GM12878 (cell line): ENCODE results near the gene ARHGEF16. TPM values are rescaled to one million over a fixed set of nuclear protein-coding genes. Genes with fewer than 3 reads are reported as not detected.

ENCODE experiments used
- ATAC-seq: fragments of 200-7000 bp; cut with Tn5 transposase; 3 replicates; pipeline ENCODE4 v1.9.1; 2020; ENCODE audit warnings: mild to moderate bottlenecking, moderate library complexity
- BruUV-seq: library from RNA; stranded (reverse); fragments of 400-500 nt; replicated peaks from 2 replicates; lab custom pipeline; 2021; lab: Mats Ljungman, UMichigan
- CTCF ChIA-PET: fragments of 300-600 bp; sonication (Branson Sonifier 250); formaldehyde crosslinking; extraction: SDS; loops from one replicate; lab custom pipeline; 2021; ENCODE audit warnings: inconsistent platforms; lab: Yijun Ruan, JAX
- POLR2A ChIA-PET: fragments of 350-600 bp; formaldehyde crosslinking; extraction: SDS; loops from one replicate; lab custom pipeline; 2021; ENCODE audit warnings: inconsistent platforms; lab: Charles Lee
- RAD21 ChIA-PET: fragments of 300-600 bp; sonication (Branson Sonifier 250); formaldehyde crosslinking; loops from one replicate; lab custom pipeline; 2023; ENCODE audit warnings: antibody characterized with exemption; ENCODE audit not compliant: unreplicated experiment; lab: Charles Lee
- SMC1A ChIA-PET: fragments of 300-600 bp; sonication (Branson Sonifier 250); formaldehyde crosslinking; loops from one replicate; lab custom pipeline; 2023; ENCODE audit not compliant: unreplicated experiment, uncharacterized antibody; lab: Charles Lee
- DNase-seq: peaks from one replicate; pipeline ENCODE4 v3.0.0-alpha.2; 2011; ENCODE audit warnings: low read depth, low spot score
- FAIRE-seq: peaks from 3 replicates; lab custom pipeline; 2011; peaks lifted over from hg19 to GRCh38; lab: Jason Lieb, UNC
- H2AFZ ChIP-seq: 2 replicates; pipeline ENCODE4 v1.6.0; 2011; ENCODE audit warnings: low read depth, low read length, control low read depth; ENCODE audit not compliant: control insufficient read depth
- H3K27ac ChIP-seq: 2 replicates; pipeline ENCODE4 v1.5.1; 2011; ENCODE audit warnings: control low read depth; ENCODE audit not compliant: control insufficient read depth, insufficient read depth
- H3K27me3 ChIP-seq, 2 experiments: replicated peaks in 1 of 2; 2 replicates each; pipeline versions ENCODE4 v1.6.0 to v1.6.1; 2011; ENCODE audit warnings: low read length in 1 of 2; ENCODE audit not compliant: control insufficient read depth in 2 of 2, insufficient read depth in 2 of 2
- H3K36me3 ChIP-seq, 2 experiments: 2 replicates each; pipeline ENCODE4 v1.5.1; 2011; ENCODE audit warnings: low read length in 1 of 2; ENCODE audit not compliant: control insufficient read depth in 2 of 2, insufficient read depth in 2 of 2
- H3K4me1 ChIP-seq: 2 replicates; pipeline ENCODE4 v1.6.1; 2011; ENCODE audit warnings: mild to moderate bottlenecking, low read length, moderate library complexity, mixed read lengths; ENCODE audit not compliant: control insufficient read depth, insufficient read depth
- H3K4me2 ChIP-seq: 2 replicates; pipeline ENCODE4 v1.6.0; 2011; ENCODE audit warnings: control low read depth; ENCODE audit not compliant: control insufficient read depth, insufficient read depth
- H3K4me3 ChIP-seq: fragments of 200-600 bp; sonication (generic); 2 replicates; pipeline ENCODE4 v1.5.1; 2016
- H3K79me2 ChIP-seq: 2 replicates; pipeline ENCODE4 v1.6.0; 2011; ENCODE audit warnings: low read length; ENCODE audit not compliant: control insufficient read depth, insufficient read depth
- H3K9ac ChIP-seq: 2 replicates; pipeline ENCODE4 v1.8.0; 2011; ENCODE audit warnings: low read length, control low read depth, mixed read lengths; ENCODE audit not compliant: control insufficient read depth, insufficient read depth
- H3K9me3 ChIP-seq: replicated peaks from 3 replicates; pipeline ENCODE4 v1.5.1; 2011; ENCODE audit warnings: mild to moderate bottlenecking, low read length; ENCODE audit not compliant: control insufficient read depth, insufficient read depth
- H4K20me1 ChIP-seq: 2 replicates; pipeline ENCODE4 v1.6.0; 2011; ENCODE audit not compliant: control insufficient read depth, insufficient read depth
- ATF7 ChIP-seq: fragments of 450-650 bp; IDR thresholded peaks from 2 replicates; pipeline ENCODE4 v1.6.1; 2016; ENCODE audit warnings: low read depth, mild to moderate bottlenecking
- BRCA1 ChIP-seq: IDR thresholded peaks from 2 replicates; pipeline ENCODE4 v1.6.1; 2011; ENCODE audit warnings: low read depth, low read length, improper control_type of control experiment
- EP300 ChIP-seq, 2 experiments: fragments of 150-350 bp in 1 of 2; IDR thresholded peaks; 2 replicates each; pipeline ENCODE4 v1.6.1; 2011 to 2012; ENCODE audit warnings: low read depth in 2 of 2, low read length in 2 of 2, borderline replicate concordance in 1 of 2, improper control_type of control experiment in 1 of 2, inconsistent platforms in 1 of 2; ENCODE audit not compliant: control insufficient read depth in 1 of 2
- HDAC6 ChIP-seq: fragments of 200-600 bp; sonication (generic); IDR thresholded peaks from one replicate; pipeline ENCODE4 v1.8.0; 2017; ENCODE audit warnings: antibody characterized with exemption; ENCODE audit not compliant: unreplicated experiment
- MEF2A ChIP-seq: IDR thresholded peaks from 2 replicates; pipeline ENCODE4 v1.6.1; 2011; ENCODE audit warnings: low read depth, mild to moderate bottlenecking, low read length, moderate library complexity; ENCODE audit not compliant: insufficient read depth
- SREBF1 ChIP-seq: IDR thresholded peaks from 2 replicates; pipeline ENCODE4 v1.6.1; 2012; ENCODE audit warnings: mild to moderate bottlenecking, low read length
- ZNF384 ChIP-seq: IDR thresholded peaks from 2 replicates; pipeline ENCODE4 v1.6.1; 2012; ENCODE audit warnings: low read depth, mild to moderate bottlenecking, low read length, improper control_type of control experiment, borderline replicate concordance
- ZZZ3 ChIP-seq: IDR thresholded peaks from 2 replicates; pipeline ENCODE4 v1.6.1; 2011; ENCODE audit warnings: low read depth; ENCODE audit not compliant: control insufficient read depth, insufficient read length
- WGBS: methylation state at CpG from one replicate; pipeline ENCODE4 v1.1.6; 2016; ENCODE audit warnings: low lambda C conversion rate; ENCODE audit not compliant: insufficient replicate concordance, insufficient coverage; ENCODE audit errors: missing lambda C conversion rate; 5-methylcytosine and 5-hydroxymethylcytosine counted together
- in situ Hi-C: fragments of 300-500 bp; cut with MboI; formaldehyde crosslinking; loops from 9 replicates; pipeline ENCODE4 v1.14.3; 2018; ENCODE audit warnings: mixed read lengths
- intact Hi-C: fragments of 100-400 bp; cut with micrococcal nuclease; formaldehyde crosslinking; loops from one replicate; pipeline ENCODE4 v1.14.2; 2022; ENCODE audit not compliant: unreplicated experiment
- polyA plus RNA-seq, 11 experiments: library from polyadenylated mRNA; depleted of rRNA in 4 of 11; unstranded in 6 of 11; stranded (reverse) in 5 of 11; fragments of >200 nt; fragmentation: Nextera tagmentation in 4 of 11; fragmentation: Illumina TruSeq in 1 of 11; extraction: Ambion mirVana in 4 of 11; extraction: Trizol in 1 of 11; gene quantifications; 1 replicate in 1 of 11; 2 replicates in 10 of 11; pipeline versions ENCODE4 v1.2.1 to v1.2.3, GENCODE V29; 2011 to 2016; ENCODE audit warnings: inconsistent platforms in 2 of 11, missing spikeins in 2 of 11, low read depth in 1 of 11
- total RNA-seq, 4 experiments: library from RNA; depleted of rRNA in 3 of 4; stranded (reverse); fragments of >200 nt in 3 of 4; fragmentation: Illumina TruSeq in 1 of 4; extraction: Trizol in 1 of 4; gene quantifications; 2 replicates each; pipeline versions ENCODE4 v1.2.1 to v1.2.3, GENCODE V29; 2013 to 2021
- TF ChIP-seq, protein P1 (sequence below): IDR thresholded peaks from 2 replicates; pipeline ENCODE4 v1.6.1; 2012; ENCODE audit warnings: mild to moderate bottlenecking, low read depth, low read length
- TF ChIP-seq, protein P2 (sequence below): fragments of 450-650 bp; IDR thresholded peaks from 2 replicates; pipeline ENCODE4 v1.6.1; 2017; ENCODE audit warnings: mild to moderate bottlenecking, moderate library complexity
- TF ChIP-seq, protein P3 (sequence below): fragments of 450-650 bp; conservative IDR thresholded peaks from 2 replicates; pipeline ENCODE4 v1.6.1; 2017; ENCODE audit warnings: mild to moderate bottlenecking, moderate library complexity
- TF ChIP-seq, protein P4 (sequence below): IDR thresholded peaks from 2 replicates; pipeline ENCODE4 v1.6.1; 2012; ENCODE audit warnings: low read depth, low read length, improper control_type of control experiment

Gene ARHGEF16
- total and polyA plus RNA-seq, 10 of the 15 experiments (the other 5 are each of a cell fraction or from before 2014, with no cell fraction given) = not detected

DNA sequence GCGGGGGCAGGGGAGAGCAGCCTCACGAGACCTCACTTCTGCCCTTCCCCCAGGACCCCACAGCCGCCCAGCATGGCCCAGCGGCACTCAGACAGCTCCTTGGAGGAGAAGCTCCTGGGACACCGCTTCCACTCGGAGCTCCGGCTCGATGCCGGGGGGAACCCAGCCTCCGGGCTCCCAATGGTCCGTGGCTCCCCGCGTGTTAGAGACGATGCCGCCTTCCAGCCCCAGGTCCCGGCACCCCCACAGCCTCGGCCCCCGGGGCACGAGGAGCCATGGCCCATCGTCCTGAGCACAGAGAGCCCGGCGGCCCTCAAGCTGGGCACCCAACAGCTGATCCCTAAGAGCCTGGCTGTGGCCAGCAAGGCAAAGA is 8.5 kb downstream of the ARHGEF16 start (continued):
- TF ChIP-seq, protein P1, sequence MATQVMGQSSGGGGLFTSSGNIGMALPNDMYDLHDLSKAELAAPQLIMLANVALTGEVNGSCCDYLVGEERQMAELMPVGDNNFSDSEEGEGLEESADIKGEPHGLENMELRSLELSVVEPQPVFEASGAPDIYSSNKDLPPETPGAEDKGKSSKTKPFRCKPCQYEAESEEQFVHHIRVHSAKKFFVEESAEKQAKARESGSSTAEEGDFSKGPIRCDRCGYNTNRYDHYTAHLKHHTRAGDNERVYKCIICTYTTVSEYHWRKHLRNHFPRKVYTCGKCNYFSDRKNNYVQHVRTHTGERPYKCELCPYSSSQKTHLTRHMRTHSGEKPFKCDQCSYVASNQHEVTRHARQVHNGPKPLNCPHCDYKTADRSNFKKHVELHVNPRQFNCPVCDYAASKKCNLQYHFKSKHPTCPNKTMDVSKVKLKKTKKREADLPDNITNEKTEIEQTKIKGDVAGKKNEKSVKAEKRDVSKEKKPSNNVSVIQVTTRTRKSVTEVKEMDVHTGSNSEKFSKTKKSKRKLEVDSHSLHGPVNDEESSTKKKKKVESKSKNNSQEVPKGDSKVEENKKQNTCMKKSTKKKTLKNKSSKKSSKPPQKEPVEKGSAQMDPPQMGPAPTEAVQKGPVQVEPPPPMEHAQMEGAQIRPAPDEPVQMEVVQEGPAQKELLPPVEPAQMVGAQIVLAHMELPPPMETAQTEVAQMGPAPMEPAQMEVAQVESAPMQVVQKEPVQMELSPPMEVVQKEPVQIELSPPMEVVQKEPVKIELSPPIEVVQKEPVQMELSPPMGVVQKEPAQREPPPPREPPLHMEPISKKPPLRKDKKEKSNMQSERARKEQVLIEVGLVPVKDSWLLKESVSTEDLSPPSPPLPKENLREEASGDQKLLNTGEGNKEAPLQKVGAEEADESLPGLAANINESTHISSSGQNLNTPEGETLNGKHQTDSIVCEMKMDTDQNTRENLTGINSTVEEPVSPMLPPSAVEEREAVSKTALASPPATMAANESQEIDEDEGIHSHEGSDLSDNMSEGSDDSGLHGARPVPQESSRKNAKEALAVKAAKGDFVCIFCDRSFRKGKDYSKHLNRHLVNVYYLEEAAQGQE = no peak
- TF ChIP-seq ATF7 (no peak), BRCA1 (no peak), SREBF1 (no peak)

DNA sequence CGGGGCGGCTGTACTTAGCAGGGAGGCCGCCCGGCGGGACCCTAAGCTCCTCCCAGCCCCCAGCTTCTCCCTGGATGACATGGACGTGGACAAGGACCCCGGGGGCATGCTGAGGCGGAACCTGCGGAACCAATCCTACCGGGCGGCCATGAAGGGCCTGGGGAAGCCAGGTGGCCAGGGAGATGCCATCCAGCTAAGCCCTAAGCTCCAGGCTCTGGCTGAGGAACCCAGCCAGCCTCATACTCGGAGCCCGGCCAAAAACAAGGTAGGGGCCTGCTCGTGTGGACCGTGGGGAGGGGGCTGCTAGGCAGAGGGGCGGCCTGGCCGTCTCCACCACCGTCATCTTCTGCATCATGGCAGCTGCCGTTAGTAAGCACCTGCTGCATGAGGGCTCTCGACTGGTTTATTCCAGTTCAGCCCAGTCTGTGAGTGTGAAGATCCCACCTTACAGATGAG is 9.0 kb downstream of the ARHGEF16 start:
- in situ Hi-C loops (no loop called here), intact Hi-C loops (no loop called here)
- Histone ChIP-seq H3K9ac (no peak overlapping the region), H3K9me3 (no peaks in the 10 kb centered on the region), H3K36me3 (no peaks in the 10 kb centered on the region), H4K20me1 (no peaks in the 10 kb centered on the region), H3K4me3 (no peak overlapping the region), H3K4me1 (no peaks in the 10 kb centered on the region), H3K4me2 (no peak overlapping the region), H2AFZ (no peak overlapping the region), H3K79me2 (no peaks in the 10 kb centered on the region), H3K27ac (no peak overlapping the region), H3K27me3 (no peaks in the 10 kb centered on the region; a peak in 1 of 4 replicates)
- ChIA-PET POLR2A (no interaction called here), SMC1A (no interaction called here), RAD21 (no interaction called here), CTCF (no interaction called here)
- 24% methylated on average over 20 of the region's 20 CpGs for WGBS
- no TSS peak for BruUV-seq
- DNase-seq (no peak), ATAC-seq (no peak), FAIRE-seq (no peak)
- TF ChIP-seq MEF2A (no peak), HDAC6 (no peak), ZNF384 (no peak), EP300 (IDR thresholded peaks at IDR 0.05; ENCODE audit: borderline replicate concordance in 1 of 2, control insufficient read depth in 1 of 2, low read depth in 2 of 2, low read length in 2 of 2) (no peak), ZZZ3 (no peak)
- TF ChIP-seq, protein P2, sequence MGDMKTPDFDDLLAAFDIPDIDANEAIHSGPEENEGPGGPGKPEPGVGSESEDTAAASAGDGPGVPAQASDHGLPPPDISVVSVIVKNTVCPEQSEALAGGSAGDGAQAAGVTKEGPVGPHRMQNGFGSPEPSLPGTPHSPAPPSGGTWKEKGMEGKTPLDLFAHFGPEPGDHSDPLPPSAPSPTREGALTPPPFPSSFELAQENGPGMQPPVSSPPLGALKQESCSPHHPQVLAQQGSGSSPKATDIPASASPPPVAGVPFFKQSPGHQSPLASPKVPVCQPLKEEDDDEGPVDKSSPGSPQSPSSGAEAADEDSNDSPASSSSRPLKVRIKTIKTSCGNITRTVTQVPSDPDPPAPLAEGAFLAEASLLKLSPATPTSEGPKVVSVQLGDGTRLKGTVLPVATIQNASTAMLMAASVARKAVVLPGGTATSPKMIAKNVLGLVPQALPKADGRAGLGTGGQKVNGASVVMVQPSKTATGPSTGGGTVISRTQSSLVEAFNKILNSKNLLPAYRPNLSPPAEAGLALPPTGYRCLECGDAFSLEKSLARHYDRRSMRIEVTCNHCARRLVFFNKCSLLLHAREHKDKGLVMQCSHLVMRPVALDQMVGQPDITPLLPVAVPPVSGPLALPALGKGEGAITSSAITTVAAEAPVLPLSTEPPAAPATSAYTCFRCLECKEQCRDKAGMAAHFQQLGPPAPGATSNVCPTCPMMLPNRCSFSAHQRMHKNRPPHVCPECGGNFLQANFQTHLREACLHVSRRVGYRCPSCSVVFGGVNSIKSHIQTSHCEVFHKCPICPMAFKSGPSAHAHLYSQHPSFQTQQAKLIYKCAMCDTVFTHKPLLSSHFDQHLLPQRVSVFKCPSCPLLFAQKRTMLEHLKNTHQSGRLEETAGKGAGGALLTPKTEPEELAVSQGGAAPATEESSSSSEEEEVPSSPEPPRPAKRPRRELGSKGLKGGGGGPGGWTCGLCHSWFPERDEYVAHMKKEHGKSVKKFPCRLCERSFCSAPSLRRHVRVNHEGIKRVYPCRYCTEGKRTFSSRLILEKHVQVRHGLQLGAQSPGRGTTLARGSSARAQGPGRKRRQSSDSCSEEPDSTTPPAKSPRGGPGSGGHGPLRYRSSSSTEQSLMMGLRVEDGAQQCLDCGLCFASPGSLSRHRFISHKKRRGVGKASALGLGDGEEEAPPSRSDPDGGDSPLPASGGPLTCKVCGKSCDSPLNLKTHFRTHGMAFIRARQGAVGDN = no peak
- TF ChIP-seq, protein P3, sequence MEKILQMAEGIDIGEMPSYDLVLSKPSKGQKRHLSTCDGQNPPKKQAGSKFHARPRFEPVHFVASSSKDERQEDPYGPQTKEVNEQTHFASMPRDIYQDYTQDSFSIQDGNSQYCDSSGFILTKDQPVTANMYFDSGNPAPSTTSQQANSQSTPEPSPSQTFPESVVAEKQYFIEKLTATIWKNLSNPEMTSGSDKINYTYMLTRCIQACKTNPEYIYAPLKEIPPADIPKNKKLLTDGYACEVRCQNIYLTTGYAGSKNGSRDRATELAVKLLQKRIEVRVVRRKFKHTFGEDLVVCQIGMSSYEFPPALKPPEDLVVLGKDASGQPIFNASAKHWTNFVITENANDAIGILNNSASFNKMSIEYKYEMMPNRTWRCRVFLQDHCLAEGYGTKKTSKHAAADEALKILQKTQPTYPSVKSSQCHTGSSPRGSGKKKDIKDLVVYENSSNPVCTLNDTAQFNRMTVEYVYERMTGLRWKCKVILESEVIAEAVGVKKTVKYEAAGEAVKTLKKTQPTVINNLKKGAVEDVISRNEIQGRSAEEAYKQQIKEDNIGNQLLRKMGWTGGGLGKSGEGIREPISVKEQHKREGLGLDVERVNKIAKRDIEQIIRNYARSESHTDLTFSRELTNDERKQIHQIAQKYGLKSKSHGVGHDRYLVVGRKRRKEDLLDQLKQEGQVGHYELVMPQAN = no peak
- TF ChIP-seq, protein P4, sequence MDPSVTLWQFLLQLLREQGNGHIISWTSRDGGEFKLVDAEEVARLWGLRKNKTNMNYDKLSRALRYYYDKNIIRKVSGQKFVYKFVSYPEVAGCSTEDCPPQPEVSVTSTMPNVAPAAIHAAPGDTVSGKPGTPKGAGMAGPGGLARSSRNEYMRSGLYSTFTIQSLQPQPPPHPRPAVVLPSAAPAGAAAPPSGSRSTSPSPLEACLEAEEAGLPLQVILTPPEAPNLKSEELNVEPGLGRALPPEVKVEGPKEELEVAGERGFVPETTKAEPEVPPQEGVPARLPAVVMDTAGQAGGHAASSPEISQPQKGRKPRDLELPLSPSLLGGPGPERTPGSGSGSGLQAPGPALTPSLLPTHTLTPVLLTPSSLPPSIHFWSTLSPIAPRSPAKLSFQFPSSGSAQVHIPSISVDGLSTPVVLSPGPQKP = no peak
